Activated CD8-positive, alpha-beta memory T cell treated with anti-CD3 and anti-CD28 coated beads, Interleukin-2, amount 10 ng/mL, durations not matched to agents 7 days and 5 days (primary cell): ENCODE results near the gene CRELD2. TPM values are rescaled to one million over a fixed set of nuclear protein-coding genes. Genes with fewer than 3 reads are reported as not detected.

Source experiments
- ATAC-seq: fragments of 150-1000 bp; cut with Tn5 transposase; one replicate; pipeline ENCODE4 v1.10.0; 2021; ENCODE audit warnings: moderate library complexity
- CTCF ChIA-PET: fragments of 350-600 bp; sonication (Branson Sonifier 250); formaldehyde crosslinking; loops from one replicate; lab custom pipeline; 2021; ENCODE audit warnings: antibody characterized with exemption; lab: Charles Lee
- DNase-seq: peaks from one replicate; pipeline ENCODE4 v3.0.0-alpha.2; 2020
- H3K27ac Mint-ChIP-seq: one replicate; pipeline ENCODE4 v1.8.0; 2021; ENCODE audit warnings: mild to moderate bottlenecking, mixed read lengths
- H3K27me3 Mint-ChIP-seq: one replicate; pipeline ENCODE4 v1.8.0; 2021; ENCODE audit warnings: mixed read lengths
- H3K36me3 Mint-ChIP-seq: one replicate; pipeline ENCODE4 v1.8.0; 2021; ENCODE audit warnings: mild to moderate bottlenecking, mixed read lengths
- H3K4me1 Mint-ChIP-seq: one replicate; pipeline ENCODE4 v1.8.0; 2021; ENCODE audit warnings: mixed read lengths
- H3K4me3 Mint-ChIP-seq: one replicate; pipeline ENCODE4 v1.8.0; 2021; ENCODE audit warnings: mild to moderate bottlenecking, moderate library complexity, mixed read lengths
- H3K9me3 Mint-ChIP-seq: one replicate; pipeline ENCODE4 v1.8.0; 2022; ENCODE audit warnings: low read depth, mixed read lengths
- total RNA-seq, 2 experiments: library from RNA; stranded (reverse); gene quantifications; one replicate each; pipeline ENCODE4 v1.2.3, GENCODE V29; 2021

Gene CRELD2
- total RNA-seq, 2 experiments from 2014 or later, result 43.9 to 51.2 TPM

DNA sequence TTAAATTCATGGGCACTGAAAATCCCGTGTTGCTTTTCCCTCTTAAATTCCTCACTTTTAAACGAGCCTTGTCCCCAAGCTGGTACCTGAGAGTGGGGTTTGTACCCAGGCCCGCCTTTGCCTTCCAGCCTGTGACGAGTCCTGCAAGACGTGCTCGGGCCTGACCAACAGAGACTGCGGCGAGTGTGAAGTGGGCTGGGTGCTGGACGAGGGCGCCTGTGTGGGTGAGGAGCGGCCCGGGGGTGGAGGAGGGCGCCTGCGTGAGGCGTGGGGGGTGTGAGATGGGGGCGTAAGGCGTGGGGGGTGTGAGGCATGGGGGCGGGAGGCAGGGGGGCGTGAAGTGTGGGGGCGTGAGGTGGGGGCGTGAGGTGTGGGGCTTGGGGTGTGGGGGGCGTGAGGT, 4.0 kb downstream of the CRELD2 start:
- H3K9me3 Mint-ChIP-seq, result no peaks in the 10 kb centered on the region
- DNase-seq, result no peak
- CTCF ChIA-PET, result interaction anchor here (0.9 kb wide), 1 partner anchor 8 kb away, joined by 4 read pairs; no protein-coding TSS in a partner anchor
- no peak overlapping the region for H3K4me3 Mint-ChIP-seq
- H3K27me3 Mint-ChIP-seq, result no peaks in the 10 kb centered on the region
- ATAC-seq, result no peak
- peaks cover 2% of the 10 kb centered on the region for H3K36me3 Mint-ChIP-seq
- H3K4me1 Mint-ChIP-seq, result peaks cover 32% of the 10 kb centered on the region
- H3K27ac Mint-ChIP-seq, result no peak overlapping the region

GRCh38 chr22:49922926-49923325, 4.5 kb downstream of the CRELD2 start:
- H3K27ac Mint-ChIP-seq, result no peak overlapping the region
- ATAC-seq (no peak), DNase-seq (no peak)
- CTCF ChIA-PET, result no interaction called here
- peaks cover 30% of the 10 kb centered on the region for H3K4me1 Mint-ChIP-seq
- no peaks in the 10 kb centered on the region for H3K27me3 Mint-ChIP-seq
- no peaks in the 10 kb centered on the region for H3K9me3 Mint-ChIP-seq
- H3K36me3 Mint-ChIP-seq, result peaks cover 2% of the 10 kb centered on the region
- no peak overlapping the region for H3K4me3 Mint-ChIP-seq

GRCh38 chr22:49923445-49923844, 5.0 kb downstream of the CRELD2 start:
- H3K27ac Mint-ChIP-seq, result no peak overlapping the region

DNA sequence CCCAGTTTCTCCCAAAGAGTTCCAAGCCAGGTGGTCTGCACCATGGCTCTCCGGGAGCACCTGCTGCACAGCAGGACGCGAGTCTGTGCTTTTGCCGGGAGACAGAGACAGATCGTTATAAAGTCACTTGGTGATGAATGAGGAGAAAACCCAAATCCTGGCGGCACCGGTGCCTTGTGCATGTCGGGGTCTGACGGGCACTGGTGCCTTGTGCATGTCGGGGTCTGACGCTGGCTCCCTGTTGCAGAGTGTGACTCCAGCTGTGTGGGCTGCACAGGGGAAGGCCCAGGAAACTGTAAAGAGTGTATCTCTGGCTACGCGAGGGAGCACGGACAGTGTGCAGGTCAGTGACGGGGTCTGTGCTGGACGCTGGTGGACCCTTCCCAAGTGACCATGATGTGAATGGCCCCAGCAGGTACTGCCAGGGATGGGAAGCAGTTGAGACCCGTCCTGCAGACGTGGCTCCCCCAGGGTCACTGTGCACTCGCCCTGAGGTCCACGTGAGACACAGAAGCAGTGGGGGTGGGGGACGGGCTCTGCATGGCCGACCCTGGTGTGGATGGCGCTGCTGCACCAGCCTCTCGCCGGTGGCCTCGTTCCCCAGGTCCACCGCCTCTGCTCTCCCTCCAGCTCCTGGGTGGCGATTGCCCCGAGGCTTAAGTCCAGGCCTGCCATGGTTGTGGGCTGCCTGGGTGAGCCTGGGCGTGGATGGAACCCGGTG, 5.8 kb downstream of the CRELD2 start:
- Mint-ChIP-seq H3K4me1 (peaks cover 29% of the 10 kb centered on the region), H3K27ac (peak overlapping the region; percentile 26), H3K36me3 (peaks cover 2% of the 10 kb centered on the region), H3K4me3 (no peak overlapping the region), H3K27me3 (no peaks in the 10 kb centered on the region), H3K9me3 (no peaks in the 10 kb centered on the region)
- DNase-seq (no peak), ATAC-seq (no peak)
- CTCF ChIA-PET, result interaction anchor here (1.2 to 1.3 kb wide), 2 partner anchors 106 to 157 kb away, joined by 3 to 4 read pairs; no protein-coding TSS in a partner anchor

More at GRCh38 chr22:49923445-49923844, 5.0 kb downstream of the CRELD2 start:
- Mint-ChIP-seq H3K9me3 (no peaks in the 10 kb centered on the region), H3K4me1 (peaks cover 30% of the 10 kb centered on the region), H3K4me3 (no peak overlapping the region), H3K27me3 (no peaks in the 10 kb centered on the region), H3K36me3 (peaks cover 2% of the 10 kb centered on the region)
- DNase-seq, result no peak
- CTCF ChIA-PET, result interaction anchor here (1.2 to 1.3 kb wide), 2 partner anchors 107 to 156 kb away, joined by 3 to 4 read pairs; no protein-coding TSS in a partner anchor
- no peak for ATAC-seq

DNA sequence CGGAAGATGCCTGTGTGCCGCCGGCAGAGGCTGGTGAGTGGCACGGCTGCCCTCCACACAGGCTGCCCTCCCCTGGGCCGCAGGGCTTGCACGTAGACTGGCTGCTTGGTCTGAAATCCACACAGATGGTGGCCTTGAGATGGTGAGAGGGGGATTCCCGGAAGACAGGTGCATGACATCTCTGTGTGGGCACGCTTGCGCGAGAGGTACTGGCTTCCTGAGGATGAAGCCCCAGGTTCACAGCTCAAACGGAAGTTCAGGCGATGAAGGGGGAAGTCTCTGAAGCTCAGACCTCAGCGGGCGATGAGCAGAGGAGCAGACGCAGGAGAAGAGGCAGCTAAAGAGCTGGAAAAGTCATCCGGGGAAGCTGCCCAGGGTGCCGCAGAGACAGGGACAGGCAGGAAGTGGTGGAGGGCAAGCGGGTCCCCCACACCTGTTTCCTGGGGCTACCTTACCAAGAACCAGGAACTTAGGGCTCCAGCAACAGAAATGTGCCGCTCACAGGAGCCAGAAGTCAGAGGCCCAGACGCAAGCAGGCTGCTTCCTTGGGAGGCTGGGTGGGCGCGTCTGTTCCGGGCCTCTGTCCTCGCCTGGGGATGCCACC, 7.2 kb downstream of the CRELD2 start:
- CTCF ChIA-PET, result interaction anchor here (1.0 to 3.5 kb wide), 3 partner anchors 105 to 194 kb away, joined by 3 to 34 read pairs (median 23); no protein-coding TSS in a partner anchor
- H3K9me3 Mint-ChIP-seq, result no peaks in the 10 kb centered on the region
- peaks cover 26% of the 10 kb centered on the region for H3K4me1 Mint-ChIP-seq
- peaks cover 2% of the 10 kb centered on the region for H3K36me3 Mint-ChIP-seq
- peak overlapping the region; percentile 90 for H3K27ac Mint-ChIP-seq
- no peaks in the 10 kb centered on the region for H3K27me3 Mint-ChIP-seq
- ATAC-seq (peak; percentile 63), DNase-seq (peak; percentile 75)
- H3K4me3 Mint-ChIP-seq, result peak overlapping the region; percentile 66

- H3K4me1 Mint-ChIP-seq, result peaks cover 38% of the 10 kb centered on the region
- no peak overlapping the region for H3K4me3 Mint-ChIP-seq
- no peaks in the 10 kb centered on the region for H3K9me3 Mint-ChIP-seq
- peaks cover 2% of the 10 kb centered on the region for H3K36me3 Mint-ChIP-seq
- no peak for ATAC-seq
- H3K27me3 Mint-ChIP-seq, result no peaks in the 10 kb centered on the region
- CTCF ChIA-PET, result interaction anchor here (1.0 to 3.5 kb wide), 3 partner anchors 67 to 159 kb away, joined by 3 to 34 read pairs (median 3); no protein-coding TSS in a partner anchor
- H3K27ac Mint-ChIP-seq, result peak overlapping the region; percentile 74
- no peak for DNase-seq
Observed at GRCh38 chr22:49926916-49927315, 8.5 kb downstream of the CRELD2 start.

GRCh38 chr22:49927483-49928184, 9.2 kb downstream of the CRELD2 start:
- H3K27me3 Mint-ChIP-seq, result no peaks in the 10 kb centered on the region
- no peak overlapping the region for H3K4me3 Mint-ChIP-seq
- H3K4me1 Mint-ChIP-seq, result peaks cover 38% of the 10 kb centered on the region
- DNase-seq (no peak), ATAC-seq (no peak)
- CTCF ChIA-PET, result interaction anchor here (1.0 to 3.5 kb wide), 4 partner anchors 66 to 160 kb away, joined by 3 to 34 read pairs (median 3); no protein-coding TSS in a partner anchor
- H3K36me3 Mint-ChIP-seq, result peaks cover 2% of the 10 kb centered on the region
- peak overlapping the region; percentile 27 for H3K27ac Mint-ChIP-seq
- no peaks in the 10 kb centered on the region for H3K9me3 Mint-ChIP-seq

DNA sequence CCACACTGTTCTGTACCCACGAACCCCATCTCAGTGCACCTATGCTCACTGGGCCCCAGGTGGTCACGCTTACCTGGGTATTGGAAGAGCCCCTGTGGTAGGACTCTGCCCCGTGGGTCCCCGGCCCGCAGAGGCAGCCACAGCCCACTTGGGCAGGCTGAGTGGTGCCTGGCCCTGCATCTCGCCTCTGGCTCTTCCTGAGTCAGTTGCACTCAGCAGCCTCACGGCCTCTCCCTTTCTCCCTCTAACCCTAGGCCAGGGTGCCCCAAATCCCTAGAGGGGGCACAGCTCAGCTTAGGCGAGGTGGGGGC, 9.7 kb downstream of the CRELD2 start:
- no peak overlapping the region for H3K27ac Mint-ChIP-seq
- H3K9me3 Mint-ChIP-seq, result no peaks in the 10 kb centered on the region
- H3K4me3 Mint-ChIP-seq, result no peak overlapping the region
- CTCF ChIA-PET, result interaction anchor here (1.2 to 3.5 kb wide), 3 partner anchors 65 to 102 kb away, joined by 3 to 34 read pairs (median 3); no protein-coding TSS in a partner anchor
- H3K4me1 Mint-ChIP-seq, result peaks cover 42% of the 10 kb centered on the region
- H3K27me3 Mint-ChIP-seq, result no peaks in the 10 kb centered on the region
- peaks cover 2% of the 10 kb centered on the region for H3K36me3 Mint-ChIP-seq
- no peak for DNase-seq
- ATAC-seq, result no peak

DNA sequence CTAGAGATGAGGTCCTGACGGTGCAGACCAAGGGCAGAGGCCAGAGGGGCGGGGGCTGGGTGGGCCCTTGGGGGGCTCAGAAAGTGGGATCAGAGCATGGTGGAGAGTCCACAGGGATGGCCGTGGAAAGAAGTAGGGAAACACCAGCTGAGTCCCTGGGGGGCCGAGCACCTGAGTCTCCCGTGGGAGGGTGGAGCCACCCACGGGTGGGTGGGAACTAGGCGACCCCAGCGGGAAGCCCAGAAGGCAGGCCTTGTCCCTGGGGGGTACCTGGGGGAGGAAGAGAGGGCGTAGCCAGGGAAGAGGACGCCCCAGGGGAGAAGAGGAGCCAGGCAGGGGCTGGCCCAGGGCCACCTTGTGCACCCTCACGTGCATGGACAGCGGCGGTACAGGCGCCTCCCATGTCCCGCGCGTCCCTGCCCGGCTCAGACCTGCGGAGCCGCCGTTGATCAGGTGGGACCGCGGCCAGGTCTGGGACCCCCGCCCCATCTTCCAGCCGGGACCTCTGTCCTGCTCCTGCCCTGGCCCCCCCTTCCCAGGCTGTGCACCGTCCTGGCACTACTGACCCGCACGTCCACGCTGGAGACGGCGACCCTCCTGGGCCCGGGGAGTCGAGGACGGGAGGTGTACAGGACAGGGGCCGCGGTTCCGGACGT, 10.2 kb downstream of the CRELD2 start:
- ATAC-seq (no peak), DNase-seq (no peak)
- Mint-ChIP-seq H3K27ac (no peak overlapping the region), H3K36me3 (peaks cover 2% of the 10 kb centered on the region), H3K27me3 (no peaks in the 10 kb centered on the region), H3K4me1 (peaks cover 47% of the 10 kb centered on the region), H3K4me3 (no peak overlapping the region), H3K9me3 (no peaks in the 10 kb centered on the region)
- CTCF ChIA-PET, result interaction anchor here (1.4 to 3.5 kb wide), 2 partner anchors 102 to 103 kb away, joined by 3 to 34 read pairs; no protein-coding TSS in a partner anchor

DNA sequence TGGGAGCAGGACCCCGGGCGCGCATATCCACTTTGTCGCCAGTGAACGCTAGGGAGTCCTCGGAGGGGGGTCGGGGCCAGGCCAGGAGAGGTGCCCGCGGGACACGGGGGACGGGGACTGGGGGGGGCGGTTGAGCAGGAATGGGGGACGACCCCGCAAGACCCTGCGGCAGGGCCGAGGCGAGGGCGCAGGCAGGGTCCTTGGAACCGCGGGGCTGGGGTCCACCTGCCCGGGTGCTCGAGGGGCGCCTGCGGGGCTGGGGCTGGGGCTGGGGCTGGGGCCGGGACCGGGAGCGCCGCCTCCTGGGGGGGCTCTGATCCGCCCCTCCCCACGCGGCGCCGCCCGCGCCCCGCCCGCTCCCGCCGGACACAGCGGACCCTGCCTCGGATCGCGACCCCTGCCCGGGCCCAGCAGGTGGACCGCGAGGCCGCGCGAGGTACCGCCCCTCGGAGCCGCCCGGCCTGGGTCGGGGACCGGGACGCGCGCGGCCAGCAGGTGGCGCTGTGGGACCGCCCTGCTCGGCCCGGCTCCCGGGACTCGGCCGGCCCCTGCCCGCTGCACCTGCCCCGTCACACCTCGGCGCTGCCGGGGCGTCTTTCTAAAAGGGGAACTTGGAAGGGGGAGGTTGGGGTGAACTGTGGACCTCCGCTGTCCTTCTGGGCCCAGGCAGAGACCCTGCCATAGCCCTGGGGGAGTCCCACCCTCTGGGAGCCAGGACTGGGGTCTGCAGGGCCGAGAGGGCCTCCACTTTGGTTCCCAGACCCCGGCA, 11.0 kb downstream of the CRELD2 start:
- no peak overlapping the region for H3K4me3 Mint-ChIP-seq
- ATAC-seq, result peak; percentile 82
- DNase-seq, result peak; percentile 78
- peaks cover 49% of the 10 kb centered on the region for H3K4me1 Mint-ChIP-seq
- no peaks in the 10 kb centered on the region for H3K27me3 Mint-ChIP-seq
- no peaks in the 10 kb centered on the region for H3K9me3 Mint-ChIP-seq
- no peak overlapping the region for H3K27ac Mint-ChIP-seq
- H3K36me3 Mint-ChIP-seq, result peaks cover 2% of the 10 kb centered on the region
- CTCF ChIA-PET, result interaction anchor here (1.8 to 4.6 kb wide), 8 partner anchors 39 to 162 kb away, joined by 5 to 48 read pairs (median 14); no protein-coding TSS in a partner anchor

DNA sequence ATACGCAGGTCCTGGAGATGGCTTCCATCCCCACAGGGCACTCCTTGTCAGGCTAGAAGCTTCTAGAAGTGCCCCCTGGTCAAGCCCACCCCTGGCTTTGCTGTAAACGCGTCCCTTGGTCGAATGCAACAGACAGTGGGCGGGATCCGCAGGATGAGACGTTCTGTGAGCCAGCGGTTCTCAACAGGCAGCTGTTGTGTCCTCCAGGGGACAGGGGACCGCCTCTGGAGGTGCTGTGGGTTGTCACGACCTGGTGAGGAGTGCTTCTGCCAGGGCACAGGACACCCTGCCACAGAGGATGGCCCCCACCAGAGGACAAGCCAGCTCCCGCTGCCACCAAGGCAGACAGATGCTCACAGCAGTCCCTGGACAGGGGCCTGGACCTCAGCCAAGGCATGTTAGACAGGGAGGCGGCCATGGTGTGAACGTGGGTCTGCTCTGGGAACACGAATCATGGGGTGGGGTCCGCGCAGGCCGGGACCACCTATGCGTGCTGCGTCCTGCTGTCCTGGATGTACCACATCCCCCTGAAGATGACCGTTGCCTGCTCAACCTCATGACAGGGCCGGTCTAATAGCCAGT, 11.7 kb downstream of the CRELD2 start:
- DNase-seq, result no peak
- Mint-ChIP-seq H3K27me3 (no peaks in the 10 kb centered on the region), H3K9me3 (no peaks in the 10 kb centered on the region), H3K4me1 (peaks cover 49% of the 10 kb centered on the region), H3K27ac (no peak overlapping the region), H3K4me3 (no peak overlapping the region), H3K36me3 (peaks cover 1% of the 10 kb centered on the region)
- ATAC-seq, result no peak
- CTCF ChIA-PET, result interaction anchor here (1.0 to 4.6 kb wide), 14 partner anchors 8 to 261 kb away, joined by 3 to 48 read pairs (median 8); partner anchors contain the start of genes ALG12, CRELD2 and MLC1
